HepG2 (cell line): ENCODE measurements around the gene MBD2. TPM values are rescaled to one million over a fixed set of nuclear protein-coding genes. Genes with fewer than 3 reads are reported as not detected.

Experiments
- ARID5B ChIP-seq: IDR thresholded peaks from 2 replicates; pipeline ENCODE4 v1.4.0; 2020; ENCODE audit warnings: mild to moderate bottlenecking, missing genetic modification reagents
- MBD4 ChIP-seq: IDR thresholded peaks from 2 replicates; pipeline ENCODE4 v1.6.1; 2012; ENCODE audit warnings: low read length, inconsistent platforms, borderline replicate concordance
- NFE2 ChIP-seq: sonication (generic); formaldehyde crosslinking; IDR thresholded peaks from 2 replicates; pipeline ENCODE4 v1.4.0; 2020; ENCODE audit warnings: missing genetic modification reagents
- NR2F6 ChIP-seq, 2 experiments: IDR thresholded peaks; 2 replicates each; pipeline ENCODE4 v1.6.1; 2016; ENCODE audit warnings: antibody characterized with exemption in 1 of 2, mild to moderate bottlenecking in 1 of 2
- POGK ChIP-seq: sonication (generic); formaldehyde crosslinking; conservative IDR thresholded peaks from 2 replicates; pipeline ENCODE4 v1.8.0; 2022; ENCODE audit warnings: mild to moderate bottlenecking, moderate library complexity, missing genetic modification reagents
- SOX13 ChIP-seq, 3 experiments: fragments of 450-650 bp in 1 of 3; sonication (generic) in 1 of 3; formaldehyde crosslinking in 1 of 3; IDR thresholded peaks in 2 of 3; conservative IDR thresholded peaks in 1 of 3; 2 replicates each; pipeline versions ENCODE4 v1.5.0 to v1.6.1; 2016 to 2020; ENCODE audit warnings: antibody characterized with exemption in 1 of 3, mild to moderate bottlenecking in 1 of 3, missing compliant biosample characterization in 1 of 3, missing genetic modification reagents in 1 of 3, moderate library complexity in 1 of 3
- YEATS2 ChIP-seq: sonication (generic); formaldehyde crosslinking; IDR thresholded peaks from 2 replicates; pipeline ENCODE4 v1.4.0; 2020; ENCODE audit warnings: missing genetic modification reagents, borderline replicate concordance
- ZMYM2 ChIP-seq: sonication (generic); formaldehyde crosslinking; IDR thresholded peaks from 2 replicates; pipeline ENCODE4 v1.8.0; 2022; ENCODE audit warnings: mild to moderate bottlenecking, missing genetic modification reagents
- ZNF30 ChIP-seq: sonication (generic); formaldehyde crosslinking; IDR thresholded peaks from 2 replicates; pipeline ENCODE4 v1.5.0; 2020; ENCODE audit warnings: mild to moderate bottlenecking, missing genetic modification reagents
- ZNF362 ChIP-seq: sonication (generic); formaldehyde crosslinking; IDR thresholded peaks from 2 replicates; pipeline ENCODE4 v1.4.0; 2020; ENCODE audit warnings: missing genetic modification reagents, mild to moderate bottlenecking, borderline replicate concordance
- ZNF546 ChIP-seq: sonication (generic); formaldehyde crosslinking; conservative IDR thresholded peaks from 2 replicates; pipeline ENCODE4 v1.8.1; 2023; ENCODE audit warnings: mild to moderate bottlenecking, missing genetic modification reagents
- ZSCAN12 ChIP-seq: sonication (generic); formaldehyde crosslinking; IDR thresholded peaks from 2 replicates; pipeline ENCODE4 v1.9.0; 2021; ENCODE audit warnings: mild to moderate bottlenecking, missing genetic modification reagents
- polyA plus RNA-seq, 8 experiments: library from polyadenylated mRNA; depleted of rRNA in 3 of 8; stranded (reverse) in 7 of 8; unstranded in 1 of 8; fragments of >200 nt; fragmentation: Illumina TruSeq in 4 of 8; extraction: Trizol in 4 of 8; gene quantifications; 2 replicates each; pipeline versions ENCODE4 v1.2.1 to v1.2.3, GENCODE V29; 2011 to 2016; ENCODE audit warnings: low read depth in 4 of 8, missing spikeins in 1 of 8, mixed read lengths in 1 of 8; ENCODE audit not compliant: insufficient read depth in 1 of 8
- total RNA-seq, 5 experiments: library from RNA; depleted of rRNA; stranded (reverse); fragments of >200 nt; fragmentation: Illumina TruSeq; extraction: Trizol; gene quantifications; 2 replicates each; pipeline ENCODE4 v1.2.3, GENCODE V29; 2016; ENCODE audit warnings: low read depth in 1 of 5
- TF ChIP-seq, protein P1 (sequence below): sonication (generic); formaldehyde crosslinking; IDR thresholded peaks from 2 replicates; pipeline ENCODE4 v1.8.0; 2022; ENCODE audit warnings: mild to moderate bottlenecking, missing genetic modification reagents; ENCODE audit not compliant: insufficient replicate concordance
- TF ChIP-seq, protein P2 (sequence below): sonication (generic); formaldehyde crosslinking; IDR thresholded peaks from 2 replicates; pipeline ENCODE4 v1.4.0; 2020; ENCODE audit warnings: missing genetic modification reagents
- TF ChIP-seq, protein P3 (sequence below): sonication (generic); formaldehyde crosslinking; conservative IDR thresholded peaks from 2 replicates; pipeline ENCODE4 v1.4.0; 2020; ENCODE audit warnings: missing genetic modification reagents

The MBD2 gene
- total and polyA plus RNA-seq, 2 of the 13 experiments (the other 11 are each of a cell fraction or from before 2014, with no cell fraction given), result 19.1 to 38.5 TPM

- TF ChIP-seq, protein P1, sequence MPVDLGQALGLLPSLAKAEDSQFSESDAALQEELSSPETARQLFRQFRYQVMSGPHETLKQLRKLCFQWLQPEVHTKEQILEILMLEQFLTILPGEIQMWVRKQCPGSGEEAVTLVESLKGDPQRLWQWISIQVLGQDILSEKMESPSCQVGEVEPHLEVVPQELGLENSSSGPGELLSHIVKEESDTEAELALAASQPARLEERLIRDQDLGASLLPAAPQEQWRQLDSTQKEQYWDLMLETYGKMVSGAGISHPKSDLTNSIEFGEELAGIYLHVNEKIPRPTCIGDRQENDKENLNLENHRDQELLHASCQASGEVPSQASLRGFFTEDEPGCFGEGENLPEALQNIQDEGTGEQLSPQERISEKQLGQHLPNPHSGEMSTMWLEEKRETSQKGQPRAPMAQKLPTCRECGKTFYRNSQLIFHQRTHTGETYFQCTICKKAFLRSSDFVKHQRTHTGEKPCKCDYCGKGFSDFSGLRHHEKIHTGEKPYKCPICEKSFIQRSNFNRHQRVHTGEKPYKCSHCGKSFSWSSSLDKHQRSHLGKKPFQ (CRISPR knock-in tag), result no peak
- TF ChIP-seq ZNF546 (CRISPR knock-in tag), result no peak
- no peak for TF ChIP-seq ARID5B (CRISPR knock-in tag)
- no peak for TF ChIP-seq MBD4
- TF ChIP-seq, protein P2, sequence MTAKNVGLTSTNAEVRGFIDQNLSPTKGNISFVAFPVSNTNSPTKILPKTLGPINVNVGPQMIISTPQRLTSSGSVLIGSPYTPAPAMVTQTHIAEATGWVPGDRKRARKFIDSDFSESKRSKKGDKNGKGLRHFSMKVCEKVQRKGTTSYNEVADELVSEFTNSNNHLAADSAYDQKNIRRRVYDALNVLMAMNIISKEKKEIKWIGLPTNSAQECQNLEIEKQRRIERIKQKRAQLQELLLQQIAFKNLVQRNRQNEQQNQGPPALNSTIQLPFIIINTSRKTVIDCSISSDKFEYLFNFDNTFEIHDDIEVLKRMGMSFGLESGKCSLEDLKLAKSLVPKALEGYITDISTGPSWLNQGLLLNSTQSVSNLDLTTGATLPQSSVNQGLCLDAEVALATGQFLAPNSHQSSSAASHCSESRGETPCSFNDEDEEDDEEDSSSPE (CRISPR knock-in tag), result no peak
- TF ChIP-seq POGK (CRISPR knock-in tag), result no peak
- no peak for TF ChIP-seq YEATS2 (CRISPR knock-in tag)
- TF ChIP-seq ZSCAN12 (CRISPR knock-in tag), result no peak
- no peak for TF ChIP-seq ZNF30
- no peak for TF ChIP-seq SOX13 (IDR thresholded peaks at IDR 0.05)
- 0 out of 4 replicates have a peak, but pooled peaks of 1 of the 2 experiments have one; percentile 39 for TF ChIP-seq SOX13 (CRISPR knock-in tag; conservative IDR thresholded peaks at IDR 0.05 in 1 of 2, IDR thresholded peaks at IDR 0.05 in 1 of 2)
- TF ChIP-seq, protein P3, sequence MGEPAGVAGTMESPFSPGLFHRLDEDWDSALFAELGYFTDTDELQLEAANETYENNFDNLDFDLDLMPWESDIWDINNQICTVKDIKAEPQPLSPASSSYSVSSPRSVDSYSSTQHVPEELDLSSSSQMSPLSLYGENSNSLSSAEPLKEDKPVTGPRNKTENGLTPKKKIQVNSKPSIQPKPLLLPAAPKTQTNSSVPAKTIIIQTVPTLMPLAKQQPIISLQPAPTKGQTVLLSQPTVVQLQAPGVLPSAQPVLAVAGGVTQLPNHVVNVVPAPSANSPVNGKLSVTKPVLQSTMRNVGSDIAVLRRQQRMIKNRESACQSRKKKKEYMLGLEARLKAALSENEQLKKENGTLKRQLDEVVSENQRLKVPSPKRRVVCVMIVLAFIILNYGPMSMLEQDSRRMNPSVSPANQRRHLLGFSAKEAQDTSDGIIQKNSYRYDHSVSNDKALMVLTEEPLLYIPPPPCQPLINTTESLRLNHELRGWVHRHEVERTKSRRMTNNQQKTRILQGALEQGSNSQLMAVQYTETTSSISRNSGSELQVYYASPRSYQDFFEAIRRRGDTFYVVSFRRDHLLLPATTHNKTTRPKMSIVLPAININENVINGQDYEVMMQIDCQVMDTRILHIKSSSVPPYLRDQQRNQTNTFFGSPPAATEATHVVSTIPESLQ, result no peak
- no peak for TF ChIP-seq NR2F6 (IDR thresholded peaks at IDR 0.05)
- no peak for TF ChIP-seq NR2F6 (CRISPR knock-in tag; IDR thresholded peaks at IDR 0.05)
- no peak for TF ChIP-seq NFE2
- no peak for TF ChIP-seq ZMYM2 (CRISPR knock-in tag)
- TF ChIP-seq ZNF362 (CRISPR knock-in tag), result peak; percentile 48; the same call in 1 of the 2 replicates
Measured at GRCh38 chr18:54251606-54252390, 27.3 kb upstream of the MBD2 start (continued).
